Testis (tissue), 2 donors: ENCODE data around the gene RTBDN.

Experiments
- CTCF ChIP-seq, 3 experiments: fragments of 450-650 bp in 2 of 3; fragments of 200-600 bp in 1 of 3; sonication (generic) in 1 of 3; IDR thresholded peaks; one replicate each; pipeline ENCODE4 v1.5.1; 2016 to 2019; ENCODE audit warnings: antibody characterized with exemption in 3 of 3, mild to moderate bottlenecking in 2 of 3, moderate library complexity in 1 of 3
- POLR2A ChIP-seq: fragments of 450-650 bp; IDR thresholded peaks from one replicate; pipeline ENCODE4 v1.6.1; 2017; ENCODE audit warnings: antibody characterized with exemption, mild to moderate bottlenecking, moderate library complexity

DNA sequence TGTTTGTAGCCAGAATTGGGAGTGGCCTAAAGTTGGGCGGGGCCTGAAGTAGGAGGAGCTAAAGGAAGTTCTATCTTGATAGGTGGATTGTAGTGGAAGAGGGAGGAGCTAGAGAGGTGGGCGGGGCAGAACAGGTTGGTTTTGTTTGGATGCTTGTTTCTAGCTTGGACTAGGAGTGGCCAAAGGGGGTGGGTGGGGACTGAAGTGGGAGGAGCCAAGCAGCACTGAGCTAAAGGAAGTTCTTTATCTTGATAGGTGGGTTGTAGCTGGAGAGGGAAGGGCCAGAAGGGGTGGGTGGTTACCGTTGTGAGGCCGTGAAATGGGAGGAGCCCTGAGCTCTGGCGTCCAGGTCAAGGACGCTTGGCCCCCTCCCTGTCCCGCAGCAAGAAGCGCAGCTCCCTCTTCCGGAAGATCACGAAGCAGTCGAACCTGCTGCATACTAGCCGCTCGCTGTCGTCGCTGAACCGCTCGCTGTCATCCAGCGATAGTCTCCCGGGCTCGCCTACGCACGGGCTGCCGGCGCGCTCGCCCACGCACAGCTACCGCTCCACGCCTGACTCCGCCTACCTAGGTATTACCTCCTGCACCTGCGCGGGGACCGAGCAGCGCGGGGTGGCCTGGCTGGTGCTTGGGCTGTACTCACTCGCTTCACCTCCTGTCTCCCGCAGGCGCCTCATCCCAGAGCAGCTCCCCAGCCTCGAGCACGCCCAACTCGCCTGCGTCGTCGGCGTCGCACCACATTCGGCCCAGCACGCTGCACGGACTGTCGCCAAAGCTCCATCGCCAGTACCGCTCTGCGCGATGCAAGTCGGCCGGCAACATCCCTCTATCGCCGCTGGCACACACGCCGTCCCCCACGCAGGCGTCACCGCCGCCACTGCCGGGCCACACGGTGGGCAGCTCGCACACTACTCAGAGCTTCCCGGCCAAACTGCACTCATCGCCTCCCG, 38.8 kb upstream of the RTBDN start:
- TF ChIP-seq CTCF (IDR thresholded peaks at IDR 0.05): no peak
- TF ChIP-seq POLR2A: no peak
